Endothelial cell (in vitro differentiated cells): ENCODE data around the gene FLYWCH1. TPM values are rescaled to one million over a fixed set of nuclear protein-coding genes. Genes with fewer than 3 reads are reported as not detected.

Experiments
- DNase-seq: peaks from one replicate; pipeline ENCODE4 v3.0.0; 2021; ENCODE audit warnings: low spot score
- H3K27ac Mint-ChIP-seq: one replicate; pipeline ENCODE4 v1.8.0; 2021; ENCODE audit warnings: mixed read lengths, inconsistent platforms; ENCODE audit not compliant: unreplicated experiment
- H3K27me3 Mint-ChIP-seq: one replicate; pipeline ENCODE4 v1.8.0; 2021; ENCODE audit warnings: mild to moderate bottlenecking, moderate library complexity, mixed read lengths, inconsistent platforms; ENCODE audit not compliant: unreplicated experiment
- H3K36me3 Mint-ChIP-seq: one replicate; pipeline ENCODE4 v1.8.0; 2021; ENCODE audit warnings: mild to moderate bottlenecking, low read depth, mixed read lengths, inconsistent platforms; ENCODE audit not compliant: unreplicated experiment
- H3K4me1 Mint-ChIP-seq: one replicate; pipeline ENCODE4 v1.8.0; 2021; ENCODE audit warnings: mild to moderate bottlenecking, mixed read lengths, inconsistent platforms; ENCODE audit not compliant: unreplicated experiment
- H3K4me3 Mint-ChIP-seq: one replicate; pipeline ENCODE4 v1.8.0; 2021; ENCODE audit warnings: mild to moderate bottlenecking, mixed read lengths, inconsistent platforms; ENCODE audit not compliant: unreplicated experiment
- H3K9me3 Mint-ChIP-seq: one replicate; pipeline ENCODE4 v1.8.0; 2021; ENCODE audit warnings: mixed read lengths, inconsistent platforms; ENCODE audit not compliant: unreplicated experiment
- total RNA-seq: library from RNA; stranded (reverse); fragmentation: NEBNext Ultra II Directional; extraction: Animal tissue kit (Norgen Biotek cat#: 25700); gene quantifications from one replicate; pipeline ENCODE4 v1.2.1, GENCODE V29; 2021; ENCODE audit not compliant: unreplicated experiment
- TF ChIP-seq, protein P1 (sequence below): fragments of 200-600 bp; sonication (generic); IDR thresholded peaks from one replicate; pipeline ENCODE4 v1.5.0; 2021; ENCODE audit warnings: antibody characterized with exemption; ENCODE audit not compliant: unreplicated experiment

Gene FLYWCH1
- total RNA-seq, 1 donor from 2014 or later = 50.8 TPM

DNA sequence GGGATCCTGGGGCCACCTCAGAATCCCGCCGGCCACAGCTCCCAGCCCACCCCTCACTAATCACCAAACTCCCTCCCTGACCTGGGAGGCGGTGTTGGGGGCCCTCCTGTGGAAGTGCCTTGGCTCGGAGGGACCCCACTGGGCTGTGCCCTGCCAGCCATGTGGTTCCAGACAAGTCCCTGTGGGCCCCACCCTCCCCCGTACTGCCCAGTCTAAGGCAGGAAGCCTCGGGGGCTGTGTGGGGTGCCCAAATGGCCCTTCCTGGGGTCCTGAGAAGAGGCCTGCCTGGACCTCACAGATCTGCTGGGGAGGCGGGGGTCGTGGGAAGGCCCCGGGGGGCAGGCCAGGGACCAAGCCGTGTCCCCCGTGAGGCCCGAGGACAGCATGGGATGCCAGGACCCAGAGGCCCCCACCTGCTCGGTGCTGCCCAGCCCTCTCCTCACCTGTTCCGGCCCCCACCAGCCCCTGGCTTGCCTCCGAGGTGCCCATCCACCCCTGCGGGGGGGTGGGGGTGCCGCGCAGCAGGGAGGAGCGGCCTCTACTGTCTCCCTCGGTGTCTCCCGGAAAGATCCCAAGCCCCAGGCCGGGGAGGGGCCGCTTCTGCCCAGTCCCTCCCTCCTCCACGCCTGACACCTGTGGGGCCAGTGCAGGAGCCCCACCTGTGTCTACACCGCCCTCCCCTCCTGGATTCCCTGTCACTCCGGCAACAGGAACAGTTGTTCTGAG is 43.1 kb downstream of the FLYWCH1 start:
- no peak overlapping the region for H3K4me3 Mint-ChIP-seq
- H3K36me3 Mint-ChIP-seq = no peaks in the 10 kb centered on the region
- TF ChIP-seq, protein P1, sequence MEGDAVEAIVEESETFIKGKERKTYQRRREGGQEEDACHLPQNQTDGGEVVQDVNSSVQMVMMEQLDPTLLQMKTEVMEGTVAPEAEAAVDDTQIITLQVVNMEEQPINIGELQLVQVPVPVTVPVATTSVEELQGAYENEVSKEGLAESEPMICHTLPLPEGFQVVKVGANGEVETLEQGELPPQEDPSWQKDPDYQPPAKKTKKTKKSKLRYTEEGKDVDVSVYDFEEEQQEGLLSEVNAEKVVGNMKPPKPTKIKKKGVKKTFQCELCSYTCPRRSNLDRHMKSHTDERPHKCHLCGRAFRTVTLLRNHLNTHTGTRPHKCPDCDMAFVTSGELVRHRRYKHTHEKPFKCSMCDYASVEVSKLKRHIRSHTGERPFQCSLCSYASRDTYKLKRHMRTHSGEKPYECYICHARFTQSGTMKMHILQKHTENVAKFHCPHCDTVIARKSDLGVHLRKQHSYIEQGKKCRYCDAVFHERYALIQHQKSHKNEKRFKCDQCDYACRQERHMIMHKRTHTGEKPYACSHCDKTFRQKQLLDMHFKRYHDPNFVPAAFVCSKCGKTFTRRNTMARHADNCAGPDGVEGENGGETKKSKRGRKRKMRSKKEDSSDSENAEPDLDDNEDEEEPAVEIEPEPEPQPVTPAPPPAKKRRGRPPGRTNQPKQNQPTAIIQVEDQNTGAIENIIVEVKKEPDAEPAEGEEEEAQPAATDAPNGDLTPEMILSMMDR = no peak
- peaks cover 7% of the 10 kb centered on the region for H3K27me3 Mint-ChIP-seq
- H3K4me1 Mint-ChIP-seq = peaks cover 8% of the 10 kb centered on the region
- H3K27ac Mint-ChIP-seq = no peak overlapping the region
- DNase-seq = no peak
- H3K9me3 Mint-ChIP-seq = no peaks in the 10 kb centered on the region

- Mint-ChIP-seq H3K27ac (no peak overlapping the region), H3K4me1 (peaks cover 10% of the 10 kb centered on the region), H3K36me3 (no peaks in the 10 kb centered on the region), H3K27me3 (peaks cover 7% of the 10 kb centered on the region), H3K4me3 (no peak overlapping the region), H3K9me3 (no peaks in the 10 kb centered on the region)
- TF ChIP-seq, protein P1 = no peak
- no peak for DNase-seq
Observed at GRCh38 chr16:2955438-2955778, 43.7 kb downstream of the FLYWCH1 start.

- Mint-ChIP-seq H3K4me1 (peaks cover 10% of the 10 kb centered on the region), H3K27ac (no peak overlapping the region), H3K36me3 (no peaks in the 10 kb centered on the region), H3K27me3 (peaks cover 4% of the 10 kb centered on the region), H3K4me3 (no peak overlapping the region), H3K9me3 (no peaks in the 10 kb centered on the region)
- TF ChIP-seq, protein P1 = no peak
- no peak for DNase-seq
Observed at GRCh38 chr16:2955779-2956578, 44.2 kb downstream of the FLYWCH1 start.

- Mint-ChIP-seq H3K4me1 (peaks cover 10% of the 10 kb centered on the region), H3K27me3 (peaks cover 4% of the 10 kb centered on the region), H3K4me3 (no peak overlapping the region), H3K9me3 (no peaks in the 10 kb centered on the region), H3K36me3 (no peaks in the 10 kb centered on the region), H3K27ac (no peak overlapping the region)
- DNase-seq = no peak
- TF ChIP-seq, protein P1 = no peak
Observed at GRCh38 chr16:2956579-2956956, 44.8 kb downstream of the FLYWCH1 start.

- no peak for DNase-seq
- no peak overlapping the region for H3K27ac Mint-ChIP-seq
Observed at GRCh38 chr16:2959206-2959605, 47.5 kb downstream of the FLYWCH1 start.

More at GRCh38 chr16:2959206-2959605, 47.5 kb downstream of the FLYWCH1 start:
- Mint-ChIP-seq H3K4me3 (no peak overlapping the region), H3K9me3 (no peaks in the 10 kb centered on the region), H3K4me1 (peaks cover 7% of the 10 kb centered on the region), H3K27me3 (peaks cover 12% of the 10 kb centered on the region), H3K36me3 (no peaks in the 10 kb centered on the region)
- TF ChIP-seq, protein P1 = no peak
